Measurements from ENCODE around the gene PIP4K2A.

- no peak for TF ChIP-seq CTCF (IDR thresholded peaks at IDR 0.05; ENCODE audit: insufficient read depth, low read length, poor library complexity, severe bottlenecking)
- TF ChIP-seq EZH2phosphoT487 (conservative IDR thresholded peaks at IDR 0.05; ENCODE audit: low read length), result no peak
Measured at GRCh38 chr10:22705527-22705926, 8.9 kb downstream of the PIP4K2A start.
